IPS-20b (cell line): Measurements from ENCODE around the gene FXYD6.

Experiments
- H3K27ac ChIP-seq: one replicate; pipeline ENCODE4 v1.5.1; 2013; ENCODE audit warnings: low read length
- H3K27me3 ChIP-seq: 2 replicates; pipeline ENCODE4 v1.6.1; 2013; ENCODE audit warnings: mild to moderate bottlenecking, low read length, inconsistent platforms; ENCODE audit not compliant: insufficient read depth
- H3K36me3 ChIP-seq: 2 replicates; pipeline ENCODE4 v1.6.1; 2013; ENCODE audit warnings: low read depth, mild to moderate bottlenecking, inconsistent platforms, low read length, moderate library complexity; ENCODE audit not compliant: insufficient read depth
- H3K4me1 ChIP-seq: 2 replicates; pipeline ENCODE4 v1.6.1; 2013; ENCODE audit warnings: mild to moderate bottlenecking, control low read depth, inconsistent platforms, low read length, moderate library complexity; ENCODE audit not compliant: insufficient read depth
- H3K4me3 ChIP-seq: 2 replicates; pipeline ENCODE4 v1.5.1; 2013; ENCODE audit warnings: mild to moderate bottlenecking, low read length, inconsistent platforms
- H3K9ac ChIP-seq: 2 replicates; pipeline ENCODE4 v1.6.1; 2013; ENCODE audit warnings: low read depth, mild to moderate bottlenecking, inconsistent platforms, low read length, moderate library complexity
- H3K9me3 ChIP-seq: 2 replicates; pipeline ENCODE4 v1.6.1; 2013; ENCODE audit warnings: mild to moderate bottlenecking, low read depth, low read length, inconsistent platforms; ENCODE audit not compliant: insufficient read depth

Gene FXYD6

DNA sequence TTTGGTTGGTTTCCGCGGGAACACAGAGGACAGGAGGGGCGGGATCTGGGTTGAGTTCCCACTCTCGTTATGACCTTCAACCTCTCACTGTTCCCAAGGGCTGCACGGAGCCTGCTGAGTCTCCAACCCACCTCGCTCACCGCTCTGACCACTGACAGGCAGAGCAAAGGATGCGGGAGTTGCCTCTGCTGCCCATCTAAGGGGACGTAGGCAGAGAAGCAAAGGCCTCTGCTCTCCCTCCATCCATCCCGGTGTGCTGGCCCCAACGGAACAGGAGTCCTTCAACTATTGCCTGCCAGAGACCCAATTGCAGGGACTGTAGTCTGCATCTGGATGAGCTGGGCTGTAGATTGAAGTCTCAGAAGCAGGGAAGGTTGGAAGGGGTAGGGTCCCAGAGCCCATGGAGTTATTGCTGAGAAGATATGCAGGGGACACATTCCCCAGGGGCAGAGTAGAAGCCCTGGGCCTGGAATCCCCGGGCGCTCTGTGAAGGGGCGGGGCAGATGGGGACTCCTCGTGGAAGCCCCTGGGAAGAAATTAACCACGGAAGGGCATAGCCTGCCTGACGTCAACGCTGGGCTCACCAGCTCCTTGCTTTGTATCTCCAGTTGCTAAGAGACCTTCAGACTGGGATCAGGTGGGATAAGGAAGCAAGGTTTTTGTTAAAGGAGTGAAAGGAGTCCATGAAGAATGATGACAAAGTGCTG, 39.2 kb downstream of the FXYD6 start:
- Histone ChIP-seq H3K4me3 (no peak overlapping the region), H3K9ac (no peak overlapping the region), H3K27ac (no peak overlapping the region), H3K9me3 (no peaks in the 10 kb centered on the region), H3K4me1 (no peaks in the 10 kb centered on the region), H3K27me3 (no peaks in the 10 kb centered on the region), H3K36me3 (no peaks in the 10 kb centered on the region)

DNA sequence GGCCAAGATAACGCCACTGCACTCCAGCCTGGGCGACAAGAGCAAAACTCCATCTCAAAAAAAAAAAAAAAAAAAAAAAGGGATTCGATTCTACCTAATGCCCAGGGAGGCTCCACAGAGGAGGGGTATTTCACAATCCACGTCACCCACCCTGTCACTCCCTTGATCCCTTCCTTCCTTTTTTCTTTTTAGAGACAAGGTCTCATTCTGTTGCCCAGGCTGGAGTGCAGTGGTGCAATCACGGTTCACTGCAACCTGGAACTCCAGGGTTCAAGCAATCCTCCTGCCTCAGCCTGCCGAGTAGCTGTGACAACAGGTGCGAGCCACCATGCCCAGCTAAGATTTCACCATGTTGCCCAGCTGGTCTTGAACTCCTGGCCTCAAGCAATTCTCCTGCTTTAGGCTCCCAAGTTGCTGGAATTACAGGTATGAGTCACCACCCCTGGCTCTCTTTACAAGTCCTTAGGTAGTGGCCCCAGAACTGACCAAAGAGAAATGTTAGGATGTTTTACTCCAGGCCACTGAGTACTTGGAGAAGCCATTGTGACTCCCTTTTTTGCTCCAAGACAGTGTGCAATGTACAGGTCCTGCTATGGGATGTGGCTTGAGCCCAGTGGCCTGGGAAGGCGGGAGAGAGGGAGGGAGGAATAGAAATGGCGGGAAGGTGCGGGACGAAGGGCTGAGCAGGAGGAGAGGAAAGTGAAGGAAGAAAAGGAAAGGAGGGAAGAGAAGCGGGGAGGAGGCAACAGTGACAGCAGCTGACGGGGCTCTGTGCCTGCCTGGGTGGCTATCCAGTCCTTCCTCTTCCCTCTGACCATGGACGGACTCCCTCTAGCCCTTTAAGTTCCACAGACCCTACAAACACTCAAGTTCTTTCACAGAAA, 40.1 kb downstream of the FXYD6 start:
- Histone ChIP-seq H3K27ac (no peak overlapping the region), H3K36me3 (no peaks in the 10 kb centered on the region), H3K27me3 (no peaks in the 10 kb centered on the region), H3K9ac (no peak overlapping the region), H3K9me3 (no peaks in the 10 kb centered on the region), H3K4me1 (no peaks in the 10 kb centered on the region), H3K4me3 (no peak overlapping the region)

DNA sequence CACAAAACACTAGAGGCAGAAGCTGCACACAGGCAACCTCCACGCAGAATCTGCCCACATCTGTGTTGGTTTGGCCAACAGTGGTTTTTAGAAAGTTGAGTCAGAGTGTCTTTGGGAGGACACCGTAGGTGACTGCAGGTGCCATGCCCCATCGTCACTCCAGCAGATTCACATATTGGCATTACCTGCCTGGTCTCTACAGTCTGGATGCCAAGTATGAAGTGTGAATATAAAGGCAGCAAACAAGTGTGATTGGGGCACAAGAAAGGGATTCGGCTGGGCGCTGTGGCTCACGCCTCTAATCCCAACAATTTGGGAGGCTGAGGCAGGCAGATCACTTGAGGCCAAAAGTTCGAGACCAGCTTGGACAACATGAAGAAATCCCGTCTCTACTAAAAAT, 40.9 kb downstream of the FXYD6 start:
- Histone ChIP-seq H3K9ac (no peak overlapping the region), H3K9me3 (no peaks in the 10 kb centered on the region), H3K4me3 (no peak overlapping the region), H3K4me1 (peaks cover 3% of the 10 kb centered on the region; the same call in 1 of the 2 replicates), H3K27ac (no peak overlapping the region), H3K36me3 (no peaks in the 10 kb centered on the region), H3K27me3 (no peaks in the 10 kb centered on the region)

DNA sequence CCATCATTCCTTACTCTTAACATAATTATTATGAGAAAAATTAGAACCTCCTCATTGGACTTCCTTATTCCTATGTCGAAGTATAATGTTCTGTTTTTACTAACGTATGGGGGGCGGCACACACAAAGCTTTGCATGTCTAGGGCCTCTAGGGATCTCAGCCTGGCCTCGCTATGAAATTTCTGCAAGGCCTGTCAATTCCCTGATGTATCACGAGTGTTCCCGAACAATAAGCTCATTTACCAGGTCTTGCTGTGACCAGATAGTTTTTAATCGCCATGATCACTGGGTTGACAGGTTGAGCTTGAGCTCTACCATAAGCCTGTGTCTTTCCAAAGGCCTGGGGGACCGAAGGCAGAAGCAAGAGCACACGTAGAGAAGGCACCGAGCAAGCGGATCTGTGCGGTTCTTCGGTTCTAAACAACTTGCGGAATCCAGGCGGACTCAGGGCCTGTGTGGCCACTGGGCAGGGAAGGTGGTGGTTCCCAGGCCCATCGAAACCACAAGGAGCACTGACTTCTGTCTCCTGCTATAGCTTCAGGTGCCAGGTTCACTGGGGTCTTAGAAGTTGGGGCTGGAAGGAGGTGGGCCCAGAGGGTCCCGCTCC, 41.5 kb downstream of the FXYD6 start:
- H3K9me3 ChIP-seq, result no peaks in the 10 kb centered on the region
- no peak overlapping the region for H3K27ac ChIP-seq
- peaks cover 6% of the 10 kb centered on the region for H3K4me1 ChIP-seq
- no peak overlapping the region for H3K4me3 ChIP-seq
- H3K36me3 ChIP-seq, result no peaks in the 10 kb centered on the region
- no peaks in the 10 kb centered on the region for H3K27me3 ChIP-seq
- H3K9ac ChIP-seq, result no peak overlapping the region

DNA sequence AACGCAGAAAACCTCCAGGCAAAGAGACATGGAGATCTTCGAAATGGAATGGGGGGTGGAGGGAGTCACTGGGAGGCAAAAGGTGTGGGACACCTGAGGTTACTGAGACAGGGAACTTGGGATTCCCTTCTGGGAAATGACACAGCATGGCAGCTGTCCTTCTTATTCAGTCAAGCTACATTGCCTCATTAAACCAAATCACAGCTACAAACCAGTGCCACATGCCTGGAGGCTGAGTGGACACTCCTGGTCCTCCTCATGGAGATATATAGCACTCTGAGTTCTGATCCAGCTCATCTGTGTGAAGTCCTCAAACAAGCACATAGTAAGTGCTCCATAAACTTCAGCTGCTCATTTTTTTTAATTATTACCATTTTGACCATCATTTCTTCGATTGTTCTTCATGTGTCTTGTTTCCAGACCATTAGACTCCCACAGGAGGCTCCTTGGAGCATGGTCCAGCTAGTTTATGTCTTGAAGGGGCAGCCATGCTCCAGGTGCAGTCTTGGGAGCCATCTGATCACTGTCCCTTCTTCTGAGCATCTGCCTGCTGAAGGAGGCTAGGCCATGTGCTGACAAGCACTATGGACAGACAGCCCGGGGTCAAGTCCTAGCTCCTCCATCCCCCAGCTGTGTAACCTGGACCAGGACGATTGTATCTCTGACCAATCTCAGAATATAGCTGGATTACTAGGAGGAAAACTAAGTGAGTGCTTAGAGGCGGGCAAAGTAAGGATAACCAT, 42.2 kb downstream of the FXYD6 start:
- H3K9ac ChIP-seq, result no peak overlapping the region
- no peaks in the 10 kb centered on the region for H3K36me3 ChIP-seq
- H3K27me3 ChIP-seq, result no peaks in the 10 kb centered on the region
- no peaks in the 10 kb centered on the region for H3K9me3 ChIP-seq
- no peak overlapping the region for H3K27ac ChIP-seq
- H3K4me1 ChIP-seq, result peaks cover 6% of the 10 kb centered on the region
- H3K4me3 ChIP-seq, result no peak overlapping the region

DNA sequence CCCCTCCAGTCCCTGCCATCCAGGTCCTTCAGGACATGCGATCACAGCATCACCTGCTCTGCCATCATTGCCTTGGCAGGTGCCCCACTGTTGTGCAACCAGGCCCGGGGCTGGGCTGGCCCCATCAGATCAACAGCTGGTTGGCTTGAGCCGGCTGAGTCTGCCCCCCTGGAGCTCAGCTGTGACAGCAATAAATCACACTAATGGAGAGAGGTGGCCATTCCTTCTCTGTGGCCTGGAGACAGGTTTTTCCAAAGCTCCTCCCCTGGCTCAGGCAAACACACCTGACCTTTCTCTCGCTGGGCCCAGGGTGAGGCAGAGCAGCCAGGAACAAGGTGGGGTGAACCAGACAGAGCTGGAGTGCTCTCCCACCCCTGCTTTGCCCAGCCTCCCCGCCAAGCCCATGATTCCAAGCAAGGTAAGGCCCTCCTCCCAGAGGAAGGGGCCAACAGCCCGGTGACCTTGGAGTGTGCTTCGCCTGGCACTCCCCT, 43.0 kb downstream of the FXYD6 start:
- H3K4me3 ChIP-seq, result no peak overlapping the region
- no peaks in the 10 kb centered on the region for H3K27me3 ChIP-seq
- peaks cover 6% of the 10 kb centered on the region for H3K4me1 ChIP-seq
- no peaks in the 10 kb centered on the region for H3K9me3 ChIP-seq
- no peak overlapping the region for H3K27ac ChIP-seq
- no peaks in the 10 kb centered on the region for H3K36me3 ChIP-seq
- H3K9ac ChIP-seq, result no peak overlapping the region

DNA sequence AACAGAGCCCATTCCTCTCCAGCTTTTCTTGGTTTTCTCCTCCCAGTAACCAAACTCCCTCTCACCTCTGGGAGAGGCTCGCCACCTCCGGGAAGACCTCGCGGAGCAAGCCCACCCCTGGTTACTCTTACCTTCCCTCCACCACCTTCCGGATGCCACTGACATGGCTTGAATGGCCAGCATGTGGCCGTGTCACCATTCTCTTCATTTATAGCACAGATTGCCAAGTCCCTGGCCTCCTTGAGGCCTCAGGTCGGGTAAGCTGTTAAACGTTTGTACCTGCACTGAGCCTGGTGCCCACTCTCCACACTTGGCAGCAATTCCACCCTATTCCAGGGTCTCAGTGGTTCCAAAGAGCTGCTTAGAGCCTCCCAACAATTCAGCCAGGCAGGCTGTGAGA, 43.9 kb downstream of the FXYD6 start:
- Histone ChIP-seq H3K36me3 (no peaks in the 10 kb centered on the region), H3K27me3 (no peaks in the 10 kb centered on the region), H3K9ac (no peak overlapping the region), H3K27ac (no peak overlapping the region), H3K9me3 (no peaks in the 10 kb centered on the region), H3K4me3 (no peak overlapping the region), H3K4me1 (peaks cover 6% of the 10 kb centered on the region)

DNA sequence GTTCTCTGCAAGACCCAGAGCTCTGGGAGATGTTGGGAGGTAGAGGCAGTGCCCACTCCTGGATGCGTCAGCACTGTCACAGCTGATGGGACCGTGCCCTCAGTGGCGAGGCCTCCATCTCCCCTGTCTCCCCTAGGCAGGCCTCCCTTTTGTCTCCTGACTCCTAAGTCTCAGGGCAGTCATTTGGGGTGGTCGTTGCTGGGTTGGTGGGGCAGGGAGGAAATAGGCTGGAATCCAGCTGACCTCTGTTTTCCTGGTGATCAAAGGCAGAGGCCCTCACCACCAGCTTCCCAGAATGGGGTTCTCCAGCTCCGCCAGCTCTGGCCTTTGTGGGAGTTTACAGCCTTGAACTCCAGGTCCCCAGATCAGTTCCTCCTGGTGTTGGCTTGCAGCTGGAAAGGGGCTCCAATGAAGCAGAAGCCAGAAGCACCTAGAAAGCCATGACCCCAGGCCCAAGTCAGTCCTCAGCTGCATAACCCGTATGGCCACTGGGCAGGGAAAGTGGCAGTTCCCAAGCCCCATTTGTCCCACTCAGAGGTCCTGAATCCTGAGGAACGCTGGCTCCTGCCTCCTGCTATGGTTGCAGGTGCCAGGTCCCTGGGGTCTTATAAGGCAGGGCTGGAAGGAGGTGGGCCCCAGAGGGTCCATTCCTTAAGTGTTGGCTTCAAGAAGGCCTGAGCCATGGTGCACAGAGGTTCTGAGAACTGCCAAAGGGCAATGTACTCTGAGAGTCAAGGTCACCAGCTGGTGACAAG, 44.6 kb downstream of the FXYD6 start:
- Histone ChIP-seq H3K36me3 (no peaks in the 10 kb centered on the region), H3K4me3 (no peak overlapping the region), H3K4me1 (peaks cover 6% of the 10 kb centered on the region), H3K27ac (no peak overlapping the region), H3K9me3 (no peaks in the 10 kb centered on the region), H3K9ac (no peak overlapping the region), H3K27me3 (no peaks in the 10 kb centered on the region)

DNA sequence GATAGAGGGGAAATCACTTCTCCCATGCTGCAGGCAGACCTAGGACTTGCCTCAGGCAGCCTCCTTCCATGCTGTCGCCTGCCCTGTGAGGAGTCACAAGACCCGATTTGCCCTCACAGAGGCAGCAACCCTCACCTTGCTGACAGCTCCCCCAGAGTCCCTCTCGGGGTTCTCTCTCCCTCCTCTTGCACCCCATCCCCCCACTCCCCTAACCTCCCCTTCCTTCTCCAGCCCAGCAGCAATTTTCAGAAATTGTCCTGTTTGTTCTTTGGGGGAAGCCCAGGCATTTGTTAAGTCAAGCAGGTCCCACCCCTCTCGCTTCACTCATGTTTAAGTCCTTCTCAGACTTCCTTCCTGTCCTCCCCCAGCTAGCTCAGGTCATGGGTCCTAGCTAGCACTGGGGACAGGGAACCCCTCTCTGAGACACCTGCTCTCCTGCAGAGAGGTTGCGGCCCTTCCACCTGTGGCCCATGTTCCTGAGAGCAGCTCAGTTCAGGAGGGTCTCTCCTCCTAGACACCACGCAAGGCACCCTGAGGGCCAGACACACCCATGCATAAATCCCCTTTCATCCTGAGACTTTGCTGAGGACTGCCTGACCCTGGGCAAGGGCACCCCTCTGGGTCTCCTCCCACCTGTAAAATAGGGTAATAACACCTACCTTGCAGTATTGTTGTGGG, 45.6 kb downstream of the FXYD6 start:
- H3K4me1 ChIP-seq, result peaks cover 6% of the 10 kb centered on the region
- H3K4me3 ChIP-seq, result no peak overlapping the region
- H3K27me3 ChIP-seq, result no peaks in the 10 kb centered on the region
- no peak overlapping the region for H3K27ac ChIP-seq
- no peak overlapping the region for H3K9ac ChIP-seq
- H3K9me3 ChIP-seq, result no peaks in the 10 kb centered on the region
- no peaks in the 10 kb centered on the region for H3K36me3 ChIP-seq

DNA sequence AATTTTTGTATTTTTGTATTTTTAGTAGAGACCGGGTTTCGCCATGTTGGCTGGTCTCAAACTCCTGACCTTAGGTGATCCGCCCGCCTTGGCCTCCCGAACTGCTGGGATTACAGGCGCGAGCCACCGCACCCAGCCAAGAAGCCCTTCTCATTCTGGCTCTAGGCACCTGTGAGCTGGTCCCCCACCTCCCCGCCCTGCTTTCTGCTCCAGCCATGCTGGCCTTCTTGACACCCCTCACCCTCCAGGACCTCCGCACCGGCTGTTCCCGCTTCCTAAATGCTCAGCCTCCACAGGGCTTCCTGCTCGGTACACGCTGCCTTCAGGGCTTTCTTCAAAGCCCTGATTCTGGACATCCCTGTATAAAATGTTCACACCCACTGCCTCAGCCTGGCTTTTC, 46.4 kb downstream of the FXYD6 start:
- no peaks in the 10 kb centered on the region for H3K27me3 ChIP-seq
- H3K9me3 ChIP-seq, result no peaks in the 10 kb centered on the region
- H3K27ac ChIP-seq, result no peak overlapping the region
- H3K36me3 ChIP-seq, result no peaks in the 10 kb centered on the region
- H3K4me3 ChIP-seq, result no peak overlapping the region
- peaks cover 6% of the 10 kb centered on the region for H3K4me1 ChIP-seq
- no peak overlapping the region for H3K9ac ChIP-seq
